GM12801 (cell line): ENCODE results near the gene UBAP1.

Source experiments
- TF ChIP-seq, protein P1 (sequence below): IDR thresholded peaks from one replicate; pipeline ENCODE4 v1.5.1; 2011; ENCODE audit warnings: control low read depth; ENCODE audit not compliant: insufficient read length; ENCODE audit errors: extremely low read depth

UBAP1 gene

DNA sequence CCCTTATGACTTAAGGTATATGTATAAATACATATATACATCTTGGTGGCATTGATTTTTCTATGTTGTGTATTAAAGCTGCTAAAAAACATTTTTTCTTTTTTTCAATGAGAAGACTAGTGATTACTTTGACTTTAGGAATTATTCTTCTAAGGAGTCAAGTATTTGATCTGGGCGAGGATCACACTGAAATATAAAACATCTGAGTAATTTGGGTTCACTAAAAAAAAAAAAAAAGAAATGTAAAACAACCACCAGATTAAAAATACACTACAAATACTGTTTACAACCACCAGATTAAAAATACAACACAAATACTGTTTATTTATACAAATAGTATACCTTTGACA lies 9.0 kb downstream of the UBAP1 start:
- TF ChIP-seq, protein P1, sequence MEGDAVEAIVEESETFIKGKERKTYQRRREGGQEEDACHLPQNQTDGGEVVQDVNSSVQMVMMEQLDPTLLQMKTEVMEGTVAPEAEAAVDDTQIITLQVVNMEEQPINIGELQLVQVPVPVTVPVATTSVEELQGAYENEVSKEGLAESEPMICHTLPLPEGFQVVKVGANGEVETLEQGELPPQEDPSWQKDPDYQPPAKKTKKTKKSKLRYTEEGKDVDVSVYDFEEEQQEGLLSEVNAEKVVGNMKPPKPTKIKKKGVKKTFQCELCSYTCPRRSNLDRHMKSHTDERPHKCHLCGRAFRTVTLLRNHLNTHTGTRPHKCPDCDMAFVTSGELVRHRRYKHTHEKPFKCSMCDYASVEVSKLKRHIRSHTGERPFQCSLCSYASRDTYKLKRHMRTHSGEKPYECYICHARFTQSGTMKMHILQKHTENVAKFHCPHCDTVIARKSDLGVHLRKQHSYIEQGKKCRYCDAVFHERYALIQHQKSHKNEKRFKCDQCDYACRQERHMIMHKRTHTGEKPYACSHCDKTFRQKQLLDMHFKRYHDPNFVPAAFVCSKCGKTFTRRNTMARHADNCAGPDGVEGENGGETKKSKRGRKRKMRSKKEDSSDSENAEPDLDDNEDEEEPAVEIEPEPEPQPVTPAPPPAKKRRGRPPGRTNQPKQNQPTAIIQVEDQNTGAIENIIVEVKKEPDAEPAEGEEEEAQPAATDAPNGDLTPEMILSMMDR = no peak

DNA sequence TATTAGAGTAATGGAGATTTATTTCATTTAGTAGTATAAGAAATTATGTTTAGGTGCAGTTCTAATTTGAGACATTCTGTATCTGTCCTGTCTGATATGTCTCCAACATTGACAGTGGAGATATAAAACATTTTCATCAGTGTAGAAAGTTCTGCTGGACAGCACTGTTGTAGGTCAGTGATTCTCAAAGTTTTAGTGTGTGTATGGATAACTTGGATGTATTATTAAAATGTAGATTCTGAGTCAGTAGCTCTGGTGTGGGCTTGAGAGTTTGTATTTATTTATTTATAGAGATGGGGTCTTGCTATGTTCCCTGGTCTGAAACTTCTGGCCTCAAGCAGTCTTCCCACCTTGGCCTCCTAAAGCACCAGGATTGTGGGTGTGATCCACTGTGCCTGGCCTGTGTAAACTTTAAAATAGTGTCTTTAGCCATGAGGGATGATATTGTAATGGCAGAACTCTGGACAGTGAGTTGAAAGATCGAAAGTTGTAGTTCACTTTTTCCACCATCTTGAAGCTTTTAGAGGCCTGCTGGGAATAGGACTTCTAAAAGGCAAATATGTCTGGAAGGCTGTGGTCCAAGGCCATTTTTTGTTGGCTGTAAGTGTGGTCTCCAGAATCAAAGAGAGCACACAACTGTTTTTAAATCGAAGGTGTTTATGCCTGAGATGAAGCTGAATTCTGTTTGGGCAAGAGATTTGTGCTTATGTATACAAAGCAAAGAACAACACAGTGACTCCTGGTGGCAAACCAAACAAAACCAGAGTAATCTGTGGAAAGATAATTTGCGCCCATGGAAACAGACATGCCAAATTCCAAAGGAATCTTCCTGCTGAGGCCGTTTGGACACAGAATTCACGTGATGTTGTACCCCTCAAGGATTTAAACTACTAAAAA lies 12.4 kb downstream of the UBAP1 start:
- TF ChIP-seq, protein P1 = no peak

DNA sequence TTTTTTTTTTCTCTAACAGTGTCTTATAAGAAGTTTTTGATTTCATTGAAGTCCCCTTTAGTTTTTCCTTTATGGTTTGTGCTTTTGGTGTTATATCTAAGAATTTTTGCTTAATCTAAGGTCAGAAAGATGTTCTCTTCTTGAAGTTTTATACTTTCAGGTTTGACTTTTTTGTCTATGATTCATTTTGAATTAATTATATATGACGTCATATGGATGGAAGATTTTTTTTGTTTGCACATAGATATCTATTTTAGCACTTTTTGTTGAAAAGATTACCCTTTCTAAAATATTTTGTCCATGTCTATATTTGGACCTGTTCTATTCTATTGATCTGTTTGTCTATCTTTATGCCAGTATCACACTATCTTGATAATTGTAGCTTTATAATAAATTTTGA lies 16.3 kb downstream of the UBAP1 start:
- TF ChIP-seq, protein P1 = no peak

DNA sequence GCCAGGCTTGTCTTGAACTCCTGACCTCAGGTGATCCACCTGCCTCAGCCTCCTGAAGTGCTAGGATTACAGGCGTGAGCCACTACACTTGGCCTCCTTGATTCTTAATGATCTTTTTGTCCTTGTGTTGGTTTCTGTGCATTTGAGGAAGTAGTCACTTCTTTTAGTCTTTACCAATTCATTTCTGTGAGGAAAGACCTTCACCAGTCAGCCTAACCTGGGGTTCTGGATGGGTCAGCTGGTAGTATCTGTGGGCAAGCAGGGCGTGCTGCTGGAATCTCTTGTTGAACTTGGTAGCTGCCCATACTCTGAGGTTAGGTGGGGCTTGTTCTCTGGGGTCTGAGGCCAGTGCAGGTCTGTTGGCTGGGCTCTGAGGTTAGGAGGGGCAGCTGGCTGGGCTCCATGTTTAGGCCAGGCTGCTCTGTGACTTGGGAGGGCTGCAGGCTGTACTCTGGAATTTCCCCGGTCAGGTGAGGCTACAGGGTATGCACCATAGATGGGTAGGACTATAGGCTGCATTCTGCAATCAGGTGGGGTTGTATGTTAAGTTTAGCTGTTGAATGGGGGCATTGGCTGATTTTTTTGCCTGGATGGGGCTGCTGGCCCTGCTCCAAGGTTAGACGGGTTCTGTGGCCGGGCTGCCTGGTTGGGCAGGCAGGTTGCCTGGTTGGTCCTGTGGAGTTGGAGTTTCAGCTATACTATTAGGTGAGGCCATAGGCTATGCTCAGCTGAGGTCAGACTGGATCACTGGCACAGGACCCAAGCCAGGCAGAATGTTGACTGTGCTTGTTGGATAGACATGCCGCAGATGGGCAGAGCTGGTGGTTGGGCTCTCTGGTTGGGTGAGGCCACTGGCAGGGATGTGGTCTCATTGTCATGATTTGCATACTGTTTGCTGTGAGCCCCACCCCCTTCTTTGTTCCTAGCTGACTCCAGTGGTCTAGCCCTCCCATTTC lies 19.2 kb downstream of the UBAP1 start:
- TF ChIP-seq, protein P1 = no peak

DNA sequence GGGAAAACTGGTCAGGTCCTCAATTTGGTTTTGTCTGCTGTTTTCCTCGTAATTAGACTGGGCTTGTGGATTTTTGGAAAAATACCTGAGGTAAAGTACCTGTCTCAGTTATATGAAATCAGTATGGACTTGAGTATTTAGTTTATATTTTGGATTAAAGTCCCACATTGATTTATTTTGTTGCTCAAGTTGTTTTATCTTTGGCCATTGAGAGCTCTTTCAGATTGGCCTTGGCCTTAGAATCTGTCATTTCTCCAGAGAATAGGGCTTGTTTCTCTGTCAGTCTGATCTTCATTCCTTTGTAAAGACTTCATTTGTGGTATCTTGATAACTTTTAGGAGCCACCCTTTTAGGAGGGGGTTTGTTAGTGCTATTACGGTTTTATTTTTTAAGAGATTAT lies 21.2 kb downstream of the UBAP1 start:
- TF ChIP-seq, protein P1 = no peak

DNA sequence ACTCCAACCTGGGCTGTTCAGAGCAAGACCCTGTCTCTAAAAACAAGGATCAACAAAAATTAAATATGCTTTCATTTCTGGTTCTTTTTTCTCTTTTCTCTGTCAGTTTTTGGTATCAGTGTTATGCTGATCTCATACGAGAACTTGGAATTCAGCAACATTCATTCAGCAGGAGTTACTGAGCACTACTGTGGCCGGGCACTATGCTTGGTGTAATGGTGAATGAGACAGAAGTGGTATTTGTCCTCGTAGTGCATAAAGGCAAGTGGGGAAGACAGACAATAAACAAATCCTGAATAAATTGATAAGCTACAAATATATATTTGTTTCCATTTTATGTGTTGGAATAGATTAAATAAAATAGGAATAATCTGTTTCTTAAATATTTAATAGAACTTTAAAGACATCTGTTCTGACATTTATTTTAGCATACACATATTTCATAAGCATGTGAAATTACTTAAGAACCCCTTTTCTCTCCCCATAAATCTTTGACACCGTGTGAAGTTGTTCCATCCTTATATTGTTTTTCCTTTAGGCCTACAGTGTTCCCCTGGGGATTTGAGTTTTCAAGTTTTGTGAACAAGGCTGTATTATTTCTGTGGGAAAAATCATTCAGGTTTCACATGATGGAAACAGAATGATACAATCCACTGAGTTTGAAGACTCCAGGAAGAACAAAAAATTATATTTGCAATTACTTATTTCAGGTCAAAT lies 24.6 kb downstream of the UBAP1 start:
- TF ChIP-seq, protein P1 = no peak
